ENCODE measurements around the gene MUSTN1. TPM values are rescaled to one million over a fixed set of nuclear protein-coding genes. Genes with fewer than 3 reads are reported as not detected.

Gene MUSTN1
- polyA plus RNA-seq, 1 donor (not counting 4 experiments of a cell fraction or from before 2014, with no cell fraction given): not detected

DNA sequence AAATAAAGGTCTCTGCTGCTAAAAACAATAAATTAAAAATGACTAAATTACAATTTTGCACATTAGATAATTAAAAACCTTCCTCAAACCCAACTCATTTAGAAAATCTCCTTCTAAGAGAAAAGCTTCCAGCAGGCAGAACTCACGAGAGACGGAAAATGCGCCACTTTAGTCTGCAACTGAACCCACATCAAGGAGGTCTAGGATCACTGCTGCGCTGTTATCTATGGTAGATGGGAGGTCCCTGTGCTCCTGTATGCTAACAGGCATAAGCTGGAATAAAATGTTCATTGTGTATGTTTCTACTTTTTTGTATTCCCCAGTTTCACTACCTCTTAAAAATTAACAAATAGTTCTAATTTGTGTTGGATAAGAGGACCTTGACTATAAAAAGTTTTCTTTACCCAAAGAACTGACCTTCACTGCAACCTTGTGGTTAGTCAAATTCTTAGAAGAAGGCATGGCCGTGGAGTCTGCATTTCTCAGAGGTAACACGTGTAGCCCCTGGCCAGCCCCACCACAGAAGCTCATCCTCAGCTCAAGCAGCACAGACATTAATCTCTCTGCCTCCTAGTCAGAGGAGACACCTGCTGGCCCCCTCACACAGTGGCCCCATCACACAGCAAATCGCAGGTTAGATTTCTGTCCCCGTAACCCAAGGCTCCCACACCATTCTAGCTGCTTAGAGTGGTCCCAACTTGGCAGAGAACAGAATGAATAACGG, 40.2 kb upstream of the MUSTN1 start:
- no peak overlapping the region for H3K27ac ChIP-seq (ENCODE audit: control insufficient read depth, insufficient read depth, low read length)
- FAIRE-seq (no peak), DNase-seq (ENCODE audit: low read depth, low spot score) (no peak)
- H3K9me3 ChIP-seq (ENCODE audit: control insufficient read depth, low read depth, low read length): no peaks in the 10 kb centered on the region
- no peak for TF ChIP-seq EZH2 (IDR thresholded peaks at IDR 0.05; ENCODE audit: low read length)
- TF ChIP-seq, protein P1, sequence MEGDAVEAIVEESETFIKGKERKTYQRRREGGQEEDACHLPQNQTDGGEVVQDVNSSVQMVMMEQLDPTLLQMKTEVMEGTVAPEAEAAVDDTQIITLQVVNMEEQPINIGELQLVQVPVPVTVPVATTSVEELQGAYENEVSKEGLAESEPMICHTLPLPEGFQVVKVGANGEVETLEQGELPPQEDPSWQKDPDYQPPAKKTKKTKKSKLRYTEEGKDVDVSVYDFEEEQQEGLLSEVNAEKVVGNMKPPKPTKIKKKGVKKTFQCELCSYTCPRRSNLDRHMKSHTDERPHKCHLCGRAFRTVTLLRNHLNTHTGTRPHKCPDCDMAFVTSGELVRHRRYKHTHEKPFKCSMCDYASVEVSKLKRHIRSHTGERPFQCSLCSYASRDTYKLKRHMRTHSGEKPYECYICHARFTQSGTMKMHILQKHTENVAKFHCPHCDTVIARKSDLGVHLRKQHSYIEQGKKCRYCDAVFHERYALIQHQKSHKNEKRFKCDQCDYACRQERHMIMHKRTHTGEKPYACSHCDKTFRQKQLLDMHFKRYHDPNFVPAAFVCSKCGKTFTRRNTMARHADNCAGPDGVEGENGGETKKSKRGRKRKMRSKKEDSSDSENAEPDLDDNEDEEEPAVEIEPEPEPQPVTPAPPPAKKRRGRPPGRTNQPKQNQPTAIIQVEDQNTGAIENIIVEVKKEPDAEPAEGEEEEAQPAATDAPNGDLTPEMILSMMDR (optimal IDR thresholded peaks at IDR 0.05 in 1 of 3, IDR thresholded peaks at IDR 0.05 in 1 of 3, conservative IDR thresholded peaks at IDR 0.05 in 1 of 3; ENCODE audit: extremely low read depth in 1 of 3, insufficient read depth in 2 of 3, low read length in 3 of 3): no peak
- no peaks in the 10 kb centered on the region for H3K79me2 ChIP-seq (ENCODE audit: control insufficient read depth, insufficient read depth, low read length)
- H3K4me3 ChIP-seq (ENCODE audit: control insufficient read depth in 2 of 3, extremely low read depth in 1 of 3, insufficient read depth in 2 of 3, low read depth in 1 of 3, low read length in 3 of 3): no peak overlapping the region
- H4K20me1 ChIP-seq (ENCODE audit: control insufficient read depth, extremely low read depth, insufficient read depth, low read length): peaks cover 2% of the 10 kb centered on the region
- no peak overlapping the region for H2AFZ ChIP-seq (ENCODE audit: control insufficient read depth, low read length)
- H3K4me1 ChIP-seq (ENCODE audit: control insufficient read depth, extremely low read depth, insufficient read depth, low read length): peaks cover 10% of the 10 kb centered on the region
- H3K9me1 ChIP-seq (ENCODE audit: control insufficient read depth, extremely low read depth, insufficient read depth, low read length): no peaks in the 10 kb centered on the region
- H3K36me3 ChIP-seq (ENCODE audit: control insufficient read depth in 2 of 2, extremely low read depth in 1 of 2, insufficient read depth in 2 of 2, low read length in 2 of 2): no peaks in the 10 kb centered on the region
- dilution Hi-C loops (cut with MboI; ENCODE audit: extremely low pct_ligation_motif_present, low sequenced_read_pairs): no loop called here
- H3K9ac ChIP-seq (ENCODE audit: control insufficient read depth, extremely low read depth, insufficient read depth, low read length): no peak overlapping the region
- no peaks in the 10 kb centered on the region for H3K27me3 ChIP-seq (ENCODE audit: control insufficient read depth, extremely low read depth, insufficient read depth, low read length)
- no peak overlapping the region for H3K4me2 ChIP-seq (ENCODE audit: control insufficient read depth, extremely low read depth, insufficient read depth, low read depth, low read length)

DNA sequence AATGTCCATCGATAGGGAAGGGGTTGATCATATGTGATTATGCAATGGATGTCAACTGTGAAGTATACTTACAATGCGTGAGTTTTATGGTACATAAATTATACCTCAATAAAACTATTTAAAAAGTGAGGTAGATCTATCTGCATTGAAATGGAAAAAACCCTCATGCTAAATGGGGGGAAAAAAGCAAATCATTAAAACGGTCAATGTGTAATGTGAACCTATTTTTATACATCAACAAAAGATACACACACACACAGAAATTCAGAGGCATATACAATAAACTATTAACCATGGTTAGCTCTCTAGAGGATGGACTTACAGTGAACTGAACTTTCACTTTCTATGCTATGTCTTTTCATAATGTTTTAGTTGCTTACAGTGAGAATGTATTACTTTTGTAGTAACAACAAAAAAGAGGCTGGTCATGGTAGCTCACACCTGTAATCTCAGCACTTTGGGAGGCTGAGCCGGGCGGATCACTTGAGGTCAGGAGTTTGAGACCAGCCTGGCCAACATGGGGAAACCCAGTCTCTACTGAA, 39.4 kb upstream of the MUSTN1 start:
- Histone ChIP-seq H3K27me3 (ENCODE audit: control insufficient read depth, extremely low read depth, insufficient read depth, low read length) (no peaks in the 10 kb centered on the region), H2AFZ (ENCODE audit: control insufficient read depth, low read length) (no peak overlapping the region), H3K9me1 (ENCODE audit: control insufficient read depth, extremely low read depth, insufficient read depth, low read length) (no peaks in the 10 kb centered on the region), H3K9ac (ENCODE audit: control insufficient read depth, extremely low read depth, insufficient read depth, low read length) (no peak overlapping the region), H3K4me1 (ENCODE audit: control insufficient read depth, extremely low read depth, insufficient read depth, low read length) (peaks cover 10% of the 10 kb centered on the region), H3K4me2 (ENCODE audit: control insufficient read depth, extremely low read depth, insufficient read depth, low read depth, low read length) (peak overlapping the region; percentile 11), H3K4me3 (ENCODE audit: control insufficient read depth in 2 of 3, extremely low read depth in 1 of 3, insufficient read depth in 2 of 3, low read depth in 1 of 3, low read length in 3 of 3) (no peak overlapping the region), H3K27ac (ENCODE audit: control insufficient read depth, insufficient read depth, low read length) (no peak overlapping the region), H3K9me3 (ENCODE audit: control insufficient read depth, low read depth, low read length) (no peaks in the 10 kb centered on the region), H4K20me1 (ENCODE audit: control insufficient read depth, extremely low read depth, insufficient read depth, low read length) (peaks cover 2% of the 10 kb centered on the region), H3K79me2 (ENCODE audit: control insufficient read depth, insufficient read depth, low read length) (no peaks in the 10 kb centered on the region), H3K36me3 (ENCODE audit: control insufficient read depth in 2 of 2, extremely low read depth in 1 of 2, insufficient read depth in 2 of 2, low read length in 2 of 2) (no peaks in the 10 kb centered on the region)
- FAIRE-seq (no peak), DNase-seq (ENCODE audit: low read depth, low spot score) (no peak)
- TF ChIP-seq, protein P1 (optimal IDR thresholded peaks at IDR 0.05 in 1 of 3, IDR thresholded peaks at IDR 0.05 in 1 of 3, conservative IDR thresholded peaks at IDR 0.05 in 1 of 3; ENCODE audit: extremely low read depth in 1 of 3, insufficient read depth in 2 of 3, low read length in 3 of 3): no peak
- TF ChIP-seq EZH2 (IDR thresholded peaks at IDR 0.05; ENCODE audit: low read length): no peak
- dilution Hi-C loops (cut with MboI; ENCODE audit: extremely low pct_ligation_motif_present, low sequenced_read_pairs): no loop called here

All from keratinocyte (primary cell).